Chondrocyte (in vitro differentiated cells): ENCODE data around the gene C8B. TPM values are rescaled to one million over a fixed set of nuclear protein-coding genes. Genes with fewer than 3 reads are reported as not detected.

ENCODE experiments used
- DNase-seq: peaks from one replicate; pipeline ENCODE4 v3.0.0; 2021; ENCODE audit warnings: mixed read lengths, low spot score
- H3K27ac Mint-ChIP-seq: one replicate; pipeline ENCODE4 v1.8.0; 2021; ENCODE audit warnings: mild to moderate bottlenecking, moderate library complexity, mixed read lengths; ENCODE audit not compliant: unreplicated experiment
- H3K27me3 Mint-ChIP-seq: 2 replicates; pipeline ENCODE4 v1.8.0; 2021; ENCODE audit warnings: low read depth, mixed read lengths
- H3K36me3 Mint-ChIP-seq: 2 replicates; pipeline ENCODE4 v1.8.0; 2021; ENCODE audit warnings: low read depth, mixed read lengths
- H3K4me1 Mint-ChIP-seq: 2 replicates; pipeline ENCODE4 v1.8.0; 2021; ENCODE audit warnings: low read depth, mild to moderate bottlenecking, mixed read lengths
- H3K4me3 Mint-ChIP-seq: one replicate; pipeline ENCODE4 v1.8.0; 2021; ENCODE audit warnings: mild to moderate bottlenecking, moderate library complexity, mixed read lengths; ENCODE audit not compliant: unreplicated experiment
- H3K9me3 Mint-ChIP-seq: 2 replicates; pipeline ENCODE4 v1.8.0; 2021; ENCODE audit warnings: low read depth, mixed read lengths
- total RNA-seq: library from RNA; stranded (reverse); gene quantifications from 3 replicates; pipeline ENCODE4 v1.2.1, GENCODE V29; 2021
- TF ChIP-seq, protein P1 (sequence below): fragments of 200-600 bp; sonication (generic); IDR thresholded peaks from 2 replicates; pipeline ENCODE4 v1.5.0; 2021; ENCODE audit warnings: antibody characterized with exemption, mild to moderate bottlenecking, moderate library complexity

C8B gene
- total RNA-seq, 1 donor from 2014 or later, result not detected

DNA sequence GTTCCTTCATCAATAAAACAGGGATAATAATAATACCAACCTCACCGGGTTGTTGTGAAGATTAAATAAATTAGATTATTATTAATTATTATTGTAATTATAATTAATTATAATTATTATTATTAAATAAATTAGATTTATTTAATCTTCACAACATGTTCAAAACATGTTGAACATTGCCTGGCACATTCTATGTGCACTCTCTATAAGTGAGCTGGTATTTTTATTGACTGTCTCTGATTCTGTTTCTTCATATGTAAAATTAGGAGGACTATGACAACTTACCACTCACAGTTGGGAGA is 834 bp upstream of the C8B start:
- no peak overlapping the region for H3K4me3 Mint-ChIP-seq
- H3K4me1 Mint-ChIP-seq, result no peaks in the 10 kb centered on the region
- peaks cover 3% of the 10 kb centered on the region for H3K27me3 Mint-ChIP-seq
- H3K36me3 Mint-ChIP-seq, result no peaks in the 10 kb centered on the region
- TF ChIP-seq, protein P1, sequence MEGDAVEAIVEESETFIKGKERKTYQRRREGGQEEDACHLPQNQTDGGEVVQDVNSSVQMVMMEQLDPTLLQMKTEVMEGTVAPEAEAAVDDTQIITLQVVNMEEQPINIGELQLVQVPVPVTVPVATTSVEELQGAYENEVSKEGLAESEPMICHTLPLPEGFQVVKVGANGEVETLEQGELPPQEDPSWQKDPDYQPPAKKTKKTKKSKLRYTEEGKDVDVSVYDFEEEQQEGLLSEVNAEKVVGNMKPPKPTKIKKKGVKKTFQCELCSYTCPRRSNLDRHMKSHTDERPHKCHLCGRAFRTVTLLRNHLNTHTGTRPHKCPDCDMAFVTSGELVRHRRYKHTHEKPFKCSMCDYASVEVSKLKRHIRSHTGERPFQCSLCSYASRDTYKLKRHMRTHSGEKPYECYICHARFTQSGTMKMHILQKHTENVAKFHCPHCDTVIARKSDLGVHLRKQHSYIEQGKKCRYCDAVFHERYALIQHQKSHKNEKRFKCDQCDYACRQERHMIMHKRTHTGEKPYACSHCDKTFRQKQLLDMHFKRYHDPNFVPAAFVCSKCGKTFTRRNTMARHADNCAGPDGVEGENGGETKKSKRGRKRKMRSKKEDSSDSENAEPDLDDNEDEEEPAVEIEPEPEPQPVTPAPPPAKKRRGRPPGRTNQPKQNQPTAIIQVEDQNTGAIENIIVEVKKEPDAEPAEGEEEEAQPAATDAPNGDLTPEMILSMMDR, result no peak
- peaks cover 2% of the 10 kb centered on the region for H3K9me3 Mint-ChIP-seq
- no peak overlapping the region for H3K27ac Mint-ChIP-seq
- DNase-seq, result no peak

DNA sequence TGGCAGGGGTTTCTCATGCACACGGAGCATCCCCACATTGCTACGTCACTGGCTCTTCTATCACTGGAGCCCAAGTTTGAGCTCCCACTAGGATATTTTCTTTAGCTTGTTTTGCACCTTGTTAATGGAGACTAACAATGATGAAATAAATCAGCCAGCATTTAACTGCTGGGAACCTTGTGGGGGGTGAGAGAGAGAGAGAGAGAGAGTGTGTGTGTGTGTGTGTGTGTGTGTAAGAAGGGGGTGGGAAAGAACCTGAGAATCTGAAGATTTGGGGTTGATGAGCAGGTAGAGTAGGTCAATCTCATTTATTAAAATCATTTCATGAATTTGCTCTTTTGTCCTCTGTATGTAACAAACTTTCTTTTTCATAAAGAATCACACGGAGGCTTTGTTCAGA is 624 bp downstream of the C8B start:
- H3K9me3 Mint-ChIP-seq, result peaks cover 2% of the 10 kb centered on the region
- no peaks in the 10 kb centered on the region for H3K27me3 Mint-ChIP-seq
- H3K4me3 Mint-ChIP-seq, result no peak overlapping the region
- no peaks in the 10 kb centered on the region for H3K36me3 Mint-ChIP-seq
- H3K4me1 Mint-ChIP-seq, result no peaks in the 10 kb centered on the region
- H3K27ac Mint-ChIP-seq, result no peak overlapping the region
- DNase-seq, result no peak
- TF ChIP-seq, protein P1, result no peak

DNA sequence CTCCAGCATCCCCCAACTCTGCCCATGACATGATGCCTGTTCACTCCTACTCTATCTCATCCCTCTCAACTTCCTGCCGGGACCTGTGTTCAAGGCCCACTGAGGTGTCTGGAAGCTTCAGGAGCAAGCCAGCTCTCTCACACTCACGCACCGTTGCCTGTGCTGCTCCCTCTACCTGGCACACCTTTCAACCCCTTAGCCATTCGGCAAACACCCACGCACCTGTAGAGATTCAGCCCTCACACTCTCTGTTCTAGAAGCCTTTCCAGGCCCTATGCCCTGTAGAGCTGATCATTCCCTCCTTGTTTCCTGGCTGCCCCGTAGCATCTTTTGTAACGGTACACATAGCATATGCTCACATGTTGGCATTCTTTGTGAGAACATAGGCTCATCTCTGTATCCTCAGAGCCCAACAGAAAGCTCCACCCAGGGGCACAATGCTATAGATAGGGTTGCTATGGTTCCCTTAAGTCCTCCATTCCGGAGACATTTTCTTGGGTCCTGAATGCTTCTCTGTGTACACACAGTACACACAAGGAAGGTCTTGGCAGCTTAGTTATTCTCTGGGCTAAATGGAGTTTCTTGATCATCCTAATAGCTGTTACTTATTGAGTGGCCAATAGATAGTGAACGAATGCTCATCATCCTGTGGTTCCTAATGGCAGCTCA is 1.3 kb downstream of the C8B start:
- Mint-ChIP-seq H3K4me3 (no peak overlapping the region), H3K9me3 (peaks cover 2% of the 10 kb centered on the region), H3K27ac (no peak overlapping the region), H3K36me3 (no peaks in the 10 kb centered on the region), H3K4me1 (no peaks in the 10 kb centered on the region), H3K27me3 (no peaks in the 10 kb centered on the region)
- DNase-seq, result no peak
- TF ChIP-seq, protein P1, result no peak

DNA sequence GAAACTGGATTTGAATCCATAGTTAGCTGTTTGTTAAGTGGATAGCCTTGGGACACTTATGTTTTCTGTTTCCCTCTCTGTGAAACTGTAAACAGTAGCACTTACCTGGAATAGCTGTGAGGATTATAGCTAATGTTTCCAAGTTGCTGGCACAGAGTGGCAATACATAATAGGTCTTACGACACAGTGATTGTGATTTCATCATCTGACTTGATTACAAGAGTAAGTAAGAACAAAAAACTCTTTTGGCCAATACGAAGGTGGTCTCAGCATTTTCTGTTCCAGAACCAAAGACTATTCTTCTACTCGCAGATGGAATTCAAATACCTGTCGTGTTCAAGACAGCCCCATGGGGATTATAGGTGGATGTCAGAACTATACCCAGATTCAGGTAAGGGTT is 2.1 kb downstream of the C8B start:
- Mint-ChIP-seq H3K9me3 (no peaks in the 10 kb centered on the region), H3K27me3 (no peaks in the 10 kb centered on the region), H3K4me3 (no peak overlapping the region), H3K36me3 (no peaks in the 10 kb centered on the region), H3K27ac (no peak overlapping the region), H3K4me1 (no peaks in the 10 kb centered on the region)
- no peak for DNase-seq
- TF ChIP-seq, protein P1, result no peak

DNA sequence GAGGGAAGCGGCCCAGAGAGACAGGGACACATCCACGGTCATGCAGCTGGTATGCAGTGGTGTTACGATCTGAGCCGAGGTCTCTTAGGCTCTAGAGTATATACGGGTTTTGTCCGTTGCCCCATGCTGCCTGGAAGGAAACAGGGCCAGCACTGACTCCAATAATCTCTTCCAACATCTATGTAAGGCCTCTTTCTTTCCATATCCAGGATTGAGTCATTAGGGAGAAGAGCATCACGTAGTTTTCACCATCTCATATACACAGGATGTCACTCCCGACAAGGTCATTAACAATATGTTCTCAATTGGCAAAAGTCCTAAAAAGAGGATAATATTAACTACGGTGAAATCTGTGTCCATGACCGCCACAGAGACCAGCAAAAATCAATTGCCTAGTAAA is 4.4 kb downstream of the C8B start:
- Mint-ChIP-seq H3K27me3 (peaks cover 4% of the 10 kb centered on the region), H3K4me1 (no peaks in the 10 kb centered on the region), H3K36me3 (no peaks in the 10 kb centered on the region), H3K9me3 (no peaks in the 10 kb centered on the region), H3K27ac (no peak overlapping the region), H3K4me3 (no peak overlapping the region)
- no peak for DNase-seq
- TF ChIP-seq, protein P1, result no peak
